ENCODE measurements around the gene AKAP6. TPM values are rescaled to one million over a fixed set of nuclear protein-coding genes. Genes with fewer than 3 reads are reported as not detected.

The AKAP6 gene
- total RNA-seq, 2 experiments from 2014 or later: 0.13 to 0.72 TPM

DNA sequence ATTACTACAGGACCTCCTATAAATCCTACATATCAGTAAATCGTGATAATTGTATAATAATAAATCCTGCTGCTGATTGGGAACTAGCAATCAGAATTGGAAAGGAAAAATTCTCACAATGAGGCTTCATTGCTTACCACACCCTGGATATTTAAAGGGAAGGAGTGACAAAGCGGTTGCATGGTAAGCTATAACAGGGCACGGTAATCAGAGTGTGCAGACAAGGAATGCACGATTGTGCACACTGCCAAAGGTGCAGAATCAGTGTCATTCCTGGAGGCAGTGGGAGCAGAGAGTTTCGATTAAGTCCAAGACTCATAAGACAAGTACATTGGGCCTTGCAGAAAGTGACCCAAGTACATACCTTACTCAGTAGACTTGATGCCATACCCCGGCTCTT lies 332.1 kb downstream of the AKAP6 start:
- intact Hi-C loops (cut with micrococcal nuclease; ENCODE audit: unreplicated experiment): no loop called here
- Histone ChIP-seq H3K79me2 (ENCODE audit: insufficient read depth, low read depth, low read length) (no peaks in the 10 kb centered on the region), H3K4me3 (ENCODE audit: low read depth, low read length, poor library complexity, severe bottlenecking) (no peak overlapping the region), H3K9me2 (ENCODE audit: insufficient read depth, low read length) (no peaks in the 10 kb centered on the region), H3K36me3 (ENCODE audit: insufficient read depth, low read length) (no peaks in the 10 kb centered on the region), H3K9me3 (ENCODE audit: low read length) (no peaks in the 10 kb centered on the region), H4K20me1 (ENCODE audit: insufficient read depth, low read length) (no peaks in the 10 kb centered on the region), H3K4me2 (ENCODE audit: low read length) (no peak overlapping the region), H3K4me1 (ENCODE audit: insufficient read depth, low read length, poor library complexity, severe bottlenecking) (no peaks in the 10 kb centered on the region), H2AFZ (ENCODE audit: low read length) (no peak overlapping the region), H3K27ac (ENCODE audit: low read depth, low read length, poor library complexity, severe bottlenecking) (no peak overlapping the region)
- no peak for DNase-seq (ENCODE audit: low spot score)
- TF ChIP-seq, protein P1, sequence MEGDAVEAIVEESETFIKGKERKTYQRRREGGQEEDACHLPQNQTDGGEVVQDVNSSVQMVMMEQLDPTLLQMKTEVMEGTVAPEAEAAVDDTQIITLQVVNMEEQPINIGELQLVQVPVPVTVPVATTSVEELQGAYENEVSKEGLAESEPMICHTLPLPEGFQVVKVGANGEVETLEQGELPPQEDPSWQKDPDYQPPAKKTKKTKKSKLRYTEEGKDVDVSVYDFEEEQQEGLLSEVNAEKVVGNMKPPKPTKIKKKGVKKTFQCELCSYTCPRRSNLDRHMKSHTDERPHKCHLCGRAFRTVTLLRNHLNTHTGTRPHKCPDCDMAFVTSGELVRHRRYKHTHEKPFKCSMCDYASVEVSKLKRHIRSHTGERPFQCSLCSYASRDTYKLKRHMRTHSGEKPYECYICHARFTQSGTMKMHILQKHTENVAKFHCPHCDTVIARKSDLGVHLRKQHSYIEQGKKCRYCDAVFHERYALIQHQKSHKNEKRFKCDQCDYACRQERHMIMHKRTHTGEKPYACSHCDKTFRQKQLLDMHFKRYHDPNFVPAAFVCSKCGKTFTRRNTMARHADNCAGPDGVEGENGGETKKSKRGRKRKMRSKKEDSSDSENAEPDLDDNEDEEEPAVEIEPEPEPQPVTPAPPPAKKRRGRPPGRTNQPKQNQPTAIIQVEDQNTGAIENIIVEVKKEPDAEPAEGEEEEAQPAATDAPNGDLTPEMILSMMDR (conservative IDR thresholded peaks at IDR 0.05; ENCODE audit: low read length): no peak
- TF ChIP-seq EZH2phosphoT487 (IDR thresholded peaks at IDR 0.05; ENCODE audit: borderline replicate concordance, low read depth, low read length): no peak
- ChIA-PET CTCF (ENCODE audit: unreplicated experiment) (no interaction called here), POLR2A (interaction anchor here (0.7 kb wide), 1 partner anchor 1480 kb away, joined by 3 read pairs; no protein-coding TSS in a partner anchor)
- BruUV-seq (replicated peaks): no TSS peak

DNA sequence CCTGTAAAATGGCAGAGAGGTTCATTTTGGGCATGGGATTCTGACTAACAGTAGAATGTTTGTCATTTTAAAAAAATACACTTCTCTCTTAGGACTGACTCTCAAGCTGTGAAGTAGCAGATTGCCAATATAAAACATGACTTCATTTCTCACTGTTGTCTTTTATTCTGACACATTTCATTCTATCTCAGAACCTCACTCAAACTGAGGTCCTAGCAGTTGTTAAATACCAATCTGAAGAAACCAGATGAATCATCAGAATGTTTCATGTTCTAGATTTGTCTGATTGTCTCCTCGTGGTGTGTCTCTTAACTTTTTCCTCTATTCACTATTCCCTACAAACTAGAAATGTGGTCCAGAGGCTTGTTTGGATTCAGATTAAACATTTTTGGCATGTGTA lies 333.1 kb downstream of the AKAP6 start:
- no TSS peak for BruUV-seq (replicated peaks)
- Histone ChIP-seq H3K27ac (ENCODE audit: low read depth, low read length, poor library complexity, severe bottlenecking) (no peak overlapping the region), H4K20me1 (ENCODE audit: insufficient read depth, low read length) (no peaks in the 10 kb centered on the region), H3K9me2 (ENCODE audit: insufficient read depth, low read length) (no peaks in the 10 kb centered on the region), H3K79me2 (ENCODE audit: insufficient read depth, low read depth, low read length) (no peaks in the 10 kb centered on the region), H3K4me2 (ENCODE audit: low read length) (no peak overlapping the region), H3K36me3 (ENCODE audit: insufficient read depth, low read length) (no peaks in the 10 kb centered on the region), H2AFZ (ENCODE audit: low read length) (no peak overlapping the region), H3K4me1 (ENCODE audit: insufficient read depth, low read length, poor library complexity, severe bottlenecking) (no peaks in the 10 kb centered on the region), H3K9me3 (ENCODE audit: low read length) (no peaks in the 10 kb centered on the region), H3K4me3 (ENCODE audit: low read depth, low read length, poor library complexity, severe bottlenecking) (no peak overlapping the region)
- intact Hi-C loops (cut with micrococcal nuclease; ENCODE audit: unreplicated experiment): no loop called here
- CTCF ChIA-PET (ENCODE audit: unreplicated experiment): no interaction called here
- DNase-seq (ENCODE audit: low spot score): no peak
- no peak for TF ChIP-seq EZH2phosphoT487 (IDR thresholded peaks at IDR 0.05; ENCODE audit: borderline replicate concordance, low read depth, low read length)
- TF ChIP-seq, protein P1 (conservative IDR thresholded peaks at IDR 0.05; ENCODE audit: low read length): no peak
- POLR2A ChIA-PET: interaction anchor here (0.6 kb wide), 1 partner anchor 8 kb away, joined by 5 read pairs; no protein-coding TSS in a partner anchor

DNA sequence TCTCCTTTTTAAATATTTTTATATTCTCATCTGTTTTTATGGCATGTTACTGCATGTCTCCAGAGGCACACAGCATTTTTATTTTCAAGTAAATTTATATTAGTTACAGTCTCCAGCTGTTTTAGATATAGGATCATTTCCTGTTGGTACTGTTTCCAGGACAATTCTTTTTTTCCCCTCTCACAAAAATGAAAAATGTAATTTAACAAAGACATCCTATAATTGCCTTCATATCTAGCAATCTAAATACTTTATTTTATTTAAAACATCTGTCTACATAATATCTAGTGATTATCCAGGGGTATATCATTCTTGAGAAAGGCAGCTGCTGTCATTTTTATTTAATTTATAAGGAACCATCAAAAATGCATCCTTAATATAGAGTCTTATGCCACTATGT lies 337.2 kb downstream of the AKAP6 start:
- no TSS peak for BruUV-seq (replicated peaks)
- ChIA-PET CTCF (ENCODE audit: unreplicated experiment) (no interaction called here), POLR2A (no interaction called here)
- H3K4me1 ChIP-seq (ENCODE audit: insufficient read depth, low read length, poor library complexity, severe bottlenecking): no peaks in the 10 kb centered on the region
- DNase-seq (ENCODE audit: low spot score): no peak
- no peak overlapping the region for H3K4me2 ChIP-seq (ENCODE audit: low read length)
- intact Hi-C loops (cut with micrococcal nuclease; ENCODE audit: unreplicated experiment): no loop called here
- no peaks in the 10 kb centered on the region for H3K79me2 ChIP-seq (ENCODE audit: insufficient read depth, low read depth, low read length)
- TF ChIP-seq, protein P1 (conservative IDR thresholded peaks at IDR 0.05; ENCODE audit: low read length): no peak
- no peak for TF ChIP-seq EZH2phosphoT487 (IDR thresholded peaks at IDR 0.05; ENCODE audit: borderline replicate concordance, low read depth, low read length)
- H4K20me1 ChIP-seq (ENCODE audit: insufficient read depth, low read length): no peaks in the 10 kb centered on the region
- no peaks in the 10 kb centered on the region for H3K9me3 ChIP-seq (ENCODE audit: low read length)
- no peak overlapping the region for H2AFZ ChIP-seq (ENCODE audit: low read length)
- no peak overlapping the region for H3K27ac ChIP-seq (ENCODE audit: low read depth, low read length, poor library complexity, severe bottlenecking)
- H3K36me3 ChIP-seq (ENCODE audit: insufficient read depth, low read length): no peaks in the 10 kb centered on the region
- H3K9me2 ChIP-seq (ENCODE audit: insufficient read depth, low read length): no peaks in the 10 kb centered on the region
- no peak overlapping the region for H3K4me3 ChIP-seq (ENCODE audit: low read depth, low read length, poor library complexity, severe bottlenecking)

All from OCI-LY7 (cell line).